MM.1S (cell line): ENCODE data around the gene GNLY.

Source experiments
- CTCF ChIP-seq: fragments of 300-600 bp; sonication (generic); IDR thresholded peaks from 2 replicates; pipeline ENCODE4 v1.5.1; 2016; ENCODE audit warnings: antibody characterized with exemption, low read length, mixed read lengths
- EZH2 ChIP-seq: fragments of 300-600 bp; sonication (generic); optimal IDR thresholded peaks from 2 replicates; pipeline ENCODE3; 2017; ENCODE audit warnings: low read depth, mild to moderate bottlenecking, antibody characterized with exemption, low read length, mixed read lengths
- EZH2phosphoT487 ChIP-seq: fragments of 300-600 bp; sonication (generic); IDR thresholded peaks from 2 replicates; pipeline ENCODE4 v1.6.1; 2018; ENCODE audit warnings: antibody characterized with exemption, low read length

DNA sequence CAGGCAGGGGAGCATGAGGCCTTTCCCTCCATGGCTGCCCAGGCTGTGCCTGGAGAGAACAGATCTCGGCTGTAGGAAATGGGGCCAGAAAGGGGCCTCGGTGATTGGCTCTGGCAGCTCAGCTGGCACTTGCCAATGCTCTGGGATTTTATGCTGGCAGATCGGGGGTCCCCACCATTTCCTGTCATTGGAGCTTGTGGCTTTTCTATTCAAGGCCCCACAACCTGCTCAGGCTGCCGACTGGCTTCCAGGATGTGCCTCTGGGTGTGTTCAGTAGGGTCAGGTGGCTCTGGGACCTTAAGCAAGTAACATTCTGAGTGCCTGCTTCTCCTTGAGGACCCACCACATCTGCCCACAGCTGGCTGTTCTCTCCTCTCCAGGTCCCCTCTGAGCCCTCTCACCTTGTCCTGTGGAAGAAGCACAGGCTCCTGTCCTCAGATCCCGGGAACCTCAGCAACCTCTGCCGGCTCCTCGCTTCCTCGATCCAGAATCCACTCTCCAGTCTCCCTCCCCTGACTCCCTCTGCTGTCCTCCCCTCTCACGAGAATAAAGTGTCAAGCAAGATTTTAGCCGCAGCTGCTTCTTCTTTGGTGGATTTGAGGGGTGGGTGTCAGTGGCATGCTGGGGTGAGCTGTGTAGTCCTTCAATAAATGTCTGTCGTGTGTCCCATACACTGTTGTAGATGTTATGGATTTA lies 4.2 kb downstream of the GNLY start:
- no peak for TF ChIP-seq EZH2phosphoT487
- TF ChIP-seq CTCF, result no peak
- TF ChIP-seq EZH2, result no peak
